ENCODE results near the gene ZNF821. TPM values are rescaled to one million over a fixed set of nuclear protein-coding genes. Genes with fewer than 3 reads are reported as not detected.

Gene ZNF821
- total and polyA plus RNA-seq, 2 of the 8 experiments (the other 6 are each of a cell fraction or from before 2014, with no cell fraction given), result 9.5 to 14.1 TPM

DNA sequence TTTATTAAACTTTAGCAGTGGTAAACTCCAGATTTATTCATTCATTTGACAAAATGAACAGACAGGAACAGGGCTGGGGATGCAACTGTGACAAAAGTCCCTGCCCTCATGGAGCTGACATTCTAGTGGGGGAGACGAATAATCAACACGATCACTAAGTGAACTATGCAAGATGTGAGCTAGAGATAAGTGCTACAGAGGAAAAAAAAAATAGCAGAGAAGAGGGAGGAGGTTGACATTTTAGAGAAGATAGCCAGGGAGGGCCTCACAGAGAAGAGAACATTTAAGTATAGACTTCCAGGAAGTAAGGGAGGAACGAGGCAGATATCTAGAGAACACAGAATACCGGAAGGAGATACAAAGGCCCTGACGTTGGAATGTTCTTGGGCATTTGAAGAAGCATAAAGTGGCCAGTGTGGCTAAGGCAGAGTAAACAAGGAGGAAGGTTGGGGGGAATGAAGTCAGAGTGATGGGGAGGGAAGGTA, 57.4 kb downstream of the ZNF821 start:
- H3K56ac ChIP-seq (replicated peaks; ENCODE audit: insufficient read length, low read depth, low read length), result no peak overlapping the region
- H3K79me2 ChIP-seq (ENCODE audit: control insufficient read depth in 1 of 2, insufficient read depth in 2 of 2, low read length in 2 of 2), result no peaks in the 10 kb centered on the region
- H2BK20ac ChIP-seq (ENCODE audit: low read length), result no peak overlapping the region
- H3K79me1 ChIP-seq (ENCODE audit: low read depth, low read length), result no peaks in the 10 kb centered on the region
- no peak overlapping the region for H4K8ac ChIP-seq (ENCODE audit: extremely low read depth, insufficient read depth, low read length)
- no peak overlapping the region for H3K4ac ChIP-seq (replicated peaks; ENCODE audit: insufficient read length, low read depth, low read length)
- no peaks in the 10 kb centered on the region for H3K4me1 ChIP-seq (replicated peaks in 1 of 4; ENCODE audit: control insufficient read depth in 3 of 4, insufficient read depth in 4 of 4, low read length in 3 of 4)
- H2BK5ac ChIP-seq (ENCODE audit: low read depth, low read length), result no peak overlapping the region
- H3K23ac ChIP-seq (ENCODE audit: insufficient read length), result no peak overlapping the region
- ChIA-PET CTCF (ENCODE audit: partially characterized antibody) (no interaction called here), POLR2A (ENCODE audit: partially characterized antibody) (no interaction called here)
- no peak overlapping the region for H3K18ac ChIP-seq (ENCODE audit: extremely low read depth, low read length)
- no peak overlapping the region for H4K91ac ChIP-seq (replicated peaks; ENCODE audit: insufficient read length, low read length)
- 91% methylated on average over 5 of the region's 5 CpGs; no CpG with 5 or more reads in 1 of the 2 experiments for WGBS, 2 experiments (ENCODE audit: extremely low coverage in 1 of 2, insufficient coverage in 1 of 2, insufficient read length in 1 of 2, insufficient replicate concordance in 2 of 2, low coverage in 1 of 2, low lambda C conversion rate in 2 of 2, missing lambda C conversion rate in 1 of 2)
- no peak overlapping the region for H2BK120ac ChIP-seq (replicated peaks; ENCODE audit: low read depth, low read length)
- FAIRE-seq (no peak), DNase-seq (ENCODE audit: low read depth in 1 of 2, low spot score in 2 of 2) (no peak)
- H2AFZ ChIP-seq (ENCODE audit: low read length), result no peak overlapping the region
- H3K4me3 ChIP-seq (ENCODE audit: extremely low read depth in 1 of 4, insufficient read depth in 2 of 4, low read depth in 3 of 4, low read length in 4 of 4), result no peak overlapping the region
- H3K9me3 ChIP-seq (ENCODE audit: insufficient read depth in 2 of 2, low read depth in 1 of 2, low read length in 1 of 2), result no peaks in the 10 kb centered on the region
- H3K27ac ChIP-seq (ENCODE audit: low read depth, low read length), result no peak overlapping the region
- peaks cover 2% of the 10 kb centered on the region; the same call in 1 of the 2 replicates for H3K23me2 ChIP-seq (ENCODE audit: low read depth, low read length)
- H3K27me3 ChIP-seq (replicated peaks in 1 of 4; ENCODE audit: control insufficient read depth in 3 of 4, extremely low read depth in 1 of 4, insufficient read depth in 3 of 4, low read length in 3 of 4), result no peaks in the 10 kb centered on the region
- no peak overlapping the region for H4K5ac ChIP-seq (ENCODE audit: insufficient read length, low read depth, low read length)
- no peak overlapping the region for H2BK12ac ChIP-seq (ENCODE audit: low read depth, low read length)
- no peak overlapping the region for H3K4me2 ChIP-seq (ENCODE audit: insufficient read depth in 1 of 2, low read depth in 2 of 2, low read length in 2 of 2)
- H3K14ac ChIP-seq (ENCODE audit: insufficient read length), result no peak overlapping the region
- no peaks in the 10 kb centered on the region for H3K36me3 ChIP-seq (ENCODE audit: control insufficient read depth in 2 of 4, insufficient read depth in 4 of 4, low read length in 3 of 4)
- H4K20me1 ChIP-seq (replicated peaks in 1 of 2; ENCODE audit: control insufficient read depth in 1 of 2, insufficient read depth in 2 of 2, low read length in 2 of 2), result no peaks in the 10 kb centered on the region
- no peak overlapping the region for H3K9ac ChIP-seq (replicated peaks in 1 of 4; ENCODE audit: extremely low read depth in 1 of 4, low read depth in 3 of 4, low read length in 3 of 4)
- H2BK15ac ChIP-seq (ENCODE audit: low read length), result no peak overlapping the region
- H2AK5ac ChIP-seq (ENCODE audit: low read depth, low read length), result no peak overlapping the region
- no peak for TF ChIP-seq GTF2F1 (IDR thresholded peaks at IDR 0.05; ENCODE audit: borderline replicate concordance, low read depth, low read length)
- TF ChIP-seq BCL11A (IDR thresholded peaks at IDR 0.05; ENCODE audit: low read depth in 2 of 2, low read length in 2 of 2), result no peak
- TF ChIP-seq JUN (IDR thresholded peaks at IDR 0.05; ENCODE audit: low read depth, low read length), result no peak
- no peak for TF ChIP-seq FOSL1 (IDR thresholded peaks at IDR 0.05; ENCODE audit: insufficient read depth, low read depth, low read length)
- TF ChIP-seq SP1 (IDR thresholded peaks at IDR 0.05; ENCODE audit: low read depth, low read length), result no peak
- no peak for TF ChIP-seq CHD2 (IDR thresholded peaks at IDR 0.05; ENCODE audit: low read length)
- TF ChIP-seq MAFK (IDR thresholded peaks at IDR 0.05; ENCODE audit: low read depth, low read length), result no peak
- TF ChIP-seq HDAC6 (IDR thresholded peaks at IDR 0.05; ENCODE audit: low read depth, low read length), result no peak
- no peak for TF ChIP-seq EP300 (IDR thresholded peaks at IDR 0.05; ENCODE audit: borderline replicate concordance in 1 of 2, low read depth in 2 of 2, low read length in 2 of 2)
- TF ChIP-seq GABPA (IDR thresholded peaks at IDR 0.05; ENCODE audit: borderline replicate concordance, insufficient read depth, low read length), result no peak
- TF ChIP-seq EZH2 (IDR thresholded peaks at IDR 0.05; ENCODE audit: low read depth, low read length, severe bottlenecking), result no peak
- no peak for TF ChIP-seq KDM5A (IDR thresholded peaks at IDR 0.05; ENCODE audit: low read length)
- TF ChIP-seq TAF7 (optimal IDR thresholded peaks at IDR 0.05; ENCODE audit: borderline replicate concordance, low read depth, low read length), result no peak
- no peak for TF ChIP-seq SIN3A (conservative IDR thresholded peaks at IDR 0.05 in 1 of 2, IDR thresholded peaks at IDR 0.05 in 1 of 2; ENCODE audit: low read depth in 1 of 2, low read length in 2 of 2)
- TF ChIP-seq CREB1 (IDR thresholded peaks at IDR 0.05), result no peak
